GF-D8 (cell line): ENCODE results near the gene DNASE1L3.

ENCODE experiments used
- DNase-seq: peaks from one replicate; lab custom pipeline; 2025; lab: John Stamatoyannopoulos, UW

Gene DNASE1L3

GRCh38 chr3:58161435-58162398, 49.1 kb downstream of the DNASE1L3 start:
- DNase-seq = no peak

GRCh38 chr3:58160399-58160798, 50.4 kb downstream of the DNASE1L3 start:
- no peak for DNase-seq

GRCh38 chr3:58158442-58159153, 52.2 kb downstream of the DNASE1L3 start:
- DNase-seq = no peak

- no peak for DNase-seq
Observed at GRCh38 chr3:58157700-58158099, 53.1 kb downstream of the DNASE1L3 start.

GRCh38 chr3:58155838-58156237, 54.9 kb downstream of the DNASE1L3 start:
- no peak for DNase-seq

GRCh38 chr3:58154626-58155449, 55.9 kb downstream of the DNASE1L3 start:
- DNase-seq = no peak

GRCh38 chr3:58153371-58153770, 57.4 kb downstream of the DNASE1L3 start:
- no peak for DNase-seq

GRCh38 chr3:58152225-58153015, 58.4 kb downstream of the DNASE1L3 start:
- no peak for DNase-seq

GRCh38 chr3:58151637-58152036, 59.1 kb downstream of the DNASE1L3 start:
- DNase-seq = no peak

- no peak for DNase-seq
Observed at GRCh38 chr3:58150810-58151199, 60.0 kb downstream of the DNASE1L3 start.

GRCh38 chr3:58150130-58150809, 60.5 kb downstream of the DNASE1L3 start:
- DNase-seq = no peak

GRCh38 chr3:58148049-58148448, 62.7 kb downstream of the DNASE1L3 start:
- DNase-seq = no peak

- DNase-seq = no peak
Observed at GRCh38 chr3:58144478-58145325, 66.1 kb downstream of the DNASE1L3 start.

GRCh38 chr3:58143417-58144055, 67.2 kb downstream of the DNASE1L3 start:
- no peak for DNase-seq
